Kidney (tissue), 14 donors: Measurements from ENCODE around the gene C9orf50. TPM values are rescaled to one million over a fixed set of nuclear protein-coding genes. Genes with fewer than 3 reads are reported as not detected.

ENCODE experiments used
- DNase-seq, 5 donors: peaks; one replicate each; pipeline ENCODE4 v3.0.0-alpha.2; 2013 to 2020
- FAIRE-seq: peaks from 2 replicates; lab custom pipeline; 2012; peaks lifted over from hg19 to GRCh38; lab: Jason Lieb, UNC
- H3K27ac ChIP-seq, 2 donors: one replicate each; pipeline ENCODE4 v1.7.0; 2013; ENCODE audit warnings: low read depth in 2 of 2, low read length in 2 of 2, inconsistent platforms in 1 of 2
- H3K27me3 ChIP-seq: one replicate; pipeline ENCODE4 v1.7.1; 2013; ENCODE audit warnings: low read length, inconsistent platforms; ENCODE audit not compliant: control insufficient read depth, insufficient read depth
- H3K36me3 ChIP-seq, 3 donors: one replicate each; pipeline versions ENCODE4 v1.7.0 to v1.7.1; 2013; ENCODE audit warnings: low read length in 3 of 3, control low read depth in 1 of 3, inconsistent platforms in 1 of 3; ENCODE audit not compliant: insufficient read depth in 3 of 3, control insufficient read depth in 2 of 3
- H3K4me1 ChIP-seq, 3 donors: one replicate each; pipeline versions ENCODE4 v1.7.0 to v1.7.1; 2013; ENCODE audit warnings: low read length in 3 of 3, inconsistent platforms in 1 of 3, low read depth in 1 of 3; ENCODE audit not compliant: control insufficient read depth in 2 of 3, insufficient read depth in 2 of 3
- H3K4me3 ChIP-seq, 3 donors: one replicate each; pipeline versions ENCODE4 v1.7.0 to v1.8.1; 2013; ENCODE audit warnings: low read length in 3 of 3, control low read depth in 1 of 3, inconsistent platforms in 1 of 3
- H3K9ac ChIP-seq, 3 donors: one replicate each; pipeline versions ENCODE4 v1.7.0 to v1.7.1; 2013; ENCODE audit warnings: low read length in 3 of 3, control low read depth in 1 of 3, inconsistent platforms in 1 of 3
- H3K9me3 ChIP-seq, 3 donors: one replicate each; pipeline versions ENCODE4 v1.7.0 to v1.7.1; 2013; ENCODE audit warnings: low read length in 3 of 3, control low read depth in 1 of 3, inconsistent platforms in 1 of 3; ENCODE audit not compliant: control insufficient read depth in 2 of 3, insufficient read depth in 1 of 3
- intact Hi-C: fragments of 100-400 bp; cut with DNase I; formaldehyde crosslinking; loops from one replicate; pipeline ENCODE4 v1.11.1; 2022
- polyA plus RNA-seq: library from polyadenylated mRNA; stranded (reverse); fragments of 350-450 nt; fragmentation: Illumina TruSeq; extraction: RNeasy Lipid Tissue Mini Kit (QIAGEN cat#74804); gene quantifications from one replicate; pipeline ENCODE4 v1.2.3, GENCODE V29; 2014; ENCODE audit warnings: low read depth, low replicate concordance; ENCODE audit not compliant: insufficient read depth
- total RNA-seq: library from RNA; stranded (reverse); fragmentation: NEBNext Ultra II Directional; extraction: Animal tissue kit (Norgen Biotek cat#: 25700); gene quantifications from one replicate; pipeline ENCODE4 v1.2.1, GENCODE V29; 2021
- TF ChIP-seq, protein P1 (sequence below): IDR thresholded peaks from 3 replicates; pipeline ENCODE4 v1.5.1; 2012; ENCODE audit warnings: mild to moderate bottlenecking, moderate library complexity, borderline replicate concordance; ENCODE audit not compliant: insufficient read depth; ENCODE audit errors: extremely low read depth
- donor health status: control.
- donor health status: control.
- donor health status: control.
- donor health status: control.
- donor health status: control.
- donor health status: DM: yes; HTN: yes; CAD: no.
- donor health status: Normal renal cell carcinoma (clear cell type).

C9orf50 gene
- total and polyA plus RNA-seq, 2 donors from 2014 or later, result 1.1 to 2.8 TPM

DNA sequence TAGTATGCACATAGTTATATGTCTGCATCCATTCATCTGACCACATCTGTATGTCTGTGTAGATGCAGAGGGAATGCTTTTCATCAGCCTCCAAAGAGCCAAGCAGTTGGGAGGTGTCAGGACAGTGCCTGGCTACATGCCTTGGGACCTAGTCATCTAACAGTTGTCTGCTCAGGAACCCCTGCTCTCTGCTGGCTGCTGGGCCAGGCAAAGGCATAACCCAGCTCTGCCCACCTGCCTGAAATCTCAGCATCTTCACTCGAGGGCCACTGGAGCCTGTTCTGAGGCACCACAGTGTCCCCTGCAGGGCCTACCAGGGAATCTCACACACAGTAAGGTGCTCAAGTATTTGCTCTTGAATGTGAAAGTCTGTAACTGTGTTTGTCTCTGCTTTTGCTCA, 3.7 kb downstream of the C9orf50 start:
- Histone ChIP-seq H3K9ac (no peak overlapping the region), H3K27me3 (no peaks in the 10 kb centered on the region), H3K27ac (no peak overlapping the region), H3K9me3 (no peaks in the 10 kb centered on the region), H3K4me1 (peaks cover 0 to 14% (median 4%) of the 10 kb centered on the region in 3 donors), H3K4me3 (no peak overlapping the region), H3K36me3 (no peaks in the 10 kb centered on the region)
- intact Hi-C loops, result loop anchor here (5.0 kb wide), 1 partner anchor 480 kb away; no protein-coding TSS in a partner anchor
- peak in 2 of 5 donors; percentile 33 to 50 for DNase-seq
- TF ChIP-seq, protein P1, sequence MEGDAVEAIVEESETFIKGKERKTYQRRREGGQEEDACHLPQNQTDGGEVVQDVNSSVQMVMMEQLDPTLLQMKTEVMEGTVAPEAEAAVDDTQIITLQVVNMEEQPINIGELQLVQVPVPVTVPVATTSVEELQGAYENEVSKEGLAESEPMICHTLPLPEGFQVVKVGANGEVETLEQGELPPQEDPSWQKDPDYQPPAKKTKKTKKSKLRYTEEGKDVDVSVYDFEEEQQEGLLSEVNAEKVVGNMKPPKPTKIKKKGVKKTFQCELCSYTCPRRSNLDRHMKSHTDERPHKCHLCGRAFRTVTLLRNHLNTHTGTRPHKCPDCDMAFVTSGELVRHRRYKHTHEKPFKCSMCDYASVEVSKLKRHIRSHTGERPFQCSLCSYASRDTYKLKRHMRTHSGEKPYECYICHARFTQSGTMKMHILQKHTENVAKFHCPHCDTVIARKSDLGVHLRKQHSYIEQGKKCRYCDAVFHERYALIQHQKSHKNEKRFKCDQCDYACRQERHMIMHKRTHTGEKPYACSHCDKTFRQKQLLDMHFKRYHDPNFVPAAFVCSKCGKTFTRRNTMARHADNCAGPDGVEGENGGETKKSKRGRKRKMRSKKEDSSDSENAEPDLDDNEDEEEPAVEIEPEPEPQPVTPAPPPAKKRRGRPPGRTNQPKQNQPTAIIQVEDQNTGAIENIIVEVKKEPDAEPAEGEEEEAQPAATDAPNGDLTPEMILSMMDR, result peak; percentile 30
- no peak for FAIRE-seq

DNA sequence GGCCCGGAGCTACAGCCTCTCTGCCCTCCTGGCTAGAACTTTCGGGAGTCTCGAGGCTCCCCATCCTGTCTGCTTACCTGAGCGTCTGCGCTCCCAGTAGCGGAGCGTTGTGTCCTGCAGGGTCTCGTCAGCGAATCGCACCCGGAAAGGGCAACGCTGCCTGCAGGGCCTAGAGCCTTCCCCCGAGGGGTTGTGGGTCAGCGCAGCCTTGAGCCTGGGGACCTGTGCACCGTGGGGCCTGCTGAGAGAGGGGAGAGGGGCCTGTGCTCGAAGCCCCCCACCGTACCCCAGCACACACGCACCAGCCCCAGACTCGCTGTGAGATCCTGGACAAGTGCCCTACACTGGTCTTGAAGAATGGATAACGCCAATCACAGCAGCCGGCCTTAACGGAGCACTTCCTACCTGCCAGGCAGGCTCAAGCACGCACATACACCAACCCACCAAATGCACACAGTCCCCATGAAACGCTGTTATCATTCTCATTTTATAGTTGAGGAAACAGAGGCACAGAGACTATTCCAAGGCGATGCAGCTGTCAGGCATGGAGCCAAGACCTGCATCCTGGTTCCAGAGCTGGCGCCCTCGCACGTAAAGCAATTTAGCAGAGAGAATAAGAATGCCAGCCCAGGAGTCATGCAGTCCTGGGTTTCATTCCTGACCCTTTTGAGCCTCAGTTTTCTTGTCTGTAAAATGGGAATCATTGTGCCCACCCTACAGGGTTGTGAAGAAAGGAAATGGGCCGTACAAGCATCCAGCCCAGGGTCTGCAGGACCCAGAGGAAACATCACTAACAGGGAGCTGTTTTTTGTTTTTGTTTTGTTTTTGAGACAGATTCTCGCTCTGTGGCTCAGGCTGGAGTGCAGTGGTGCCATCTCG, 5.3 kb downstream of the C9orf50 start:
- Histone ChIP-seq H3K36me3 (no peaks in the 10 kb centered on the region), H3K9me3 (no peaks in the 10 kb centered on the region), H3K27ac (no peak overlapping the region), H3K4me1 (peaks cover 0 to 18% (median 6%) of the 10 kb centered on the region in 3 donors), H3K4me3 (no peak overlapping the region), H3K9ac (no peak overlapping the region), H3K27me3 (no peaks in the 10 kb centered on the region)
- FAIRE-seq, result no peak
- TF ChIP-seq, protein P1, result no peak
- intact Hi-C loops, result loop anchor here (5.0 kb wide), 1 partner anchor 478 kb away; no protein-coding TSS in a partner anchor
- peak in 1 of 5 donors; percentile 45 for DNase-seq

DNA sequence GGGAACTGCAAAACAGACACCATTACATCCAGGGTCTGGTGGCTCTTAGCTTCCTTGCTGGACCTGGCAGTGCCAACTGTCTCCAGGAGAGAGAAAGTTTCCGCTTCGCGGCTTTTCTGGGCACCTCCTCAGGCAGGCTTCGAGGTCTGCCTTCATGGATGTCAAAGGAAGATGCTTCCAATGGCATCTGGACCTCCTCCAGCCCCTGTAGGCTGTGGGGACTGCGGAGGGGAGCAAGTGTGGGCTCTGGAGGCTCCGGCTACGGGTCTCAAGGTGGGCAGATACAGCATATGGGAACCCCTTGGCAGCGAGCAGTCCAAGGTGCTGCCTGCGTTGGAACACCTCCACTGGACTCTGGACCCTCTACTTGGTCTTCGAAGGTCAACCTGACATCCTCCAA, 6.0 kb downstream of the C9orf50 start:
- no peak overlapping the region for H3K4me3 ChIP-seq
- H3K27ac ChIP-seq, result no peak overlapping the region
- no peaks in the 10 kb centered on the region for H3K9me3 ChIP-seq
- FAIRE-seq, result no peak
- no peaks in the 10 kb centered on the region for H3K27me3 ChIP-seq
- H3K9ac ChIP-seq, result no peak overlapping the region
- intact Hi-C loops, result loop anchor here (5.0 kb wide), 1 partner anchor 478 kb away; no protein-coding TSS in a partner anchor
- DNase-seq, result no peak
- TF ChIP-seq, protein P1, result no peak
- no peaks in the 10 kb centered on the region for H3K36me3 ChIP-seq
- H3K4me1 ChIP-seq, result peaks cover 0 to 18% (median 6%) of the 10 kb centered on the region in 3 donors
